H1 (cell line): ENCODE data around the gene FXYD3. TPM values are rescaled to one million over a fixed set of nuclear protein-coding genes. Genes with fewer than 3 reads are reported as not detected.

Source experiments
- CEBPB ChIP-seq: IDR thresholded peaks from 2 replicates; pipeline ENCODE4 v1.6.1; 2012; ENCODE audit warnings: low read depth, low read length
- EP300 ChIP-seq, 2 experiments: IDR thresholded peaks; 1 replicate in 1 of 2; 2 replicates in 1 of 2; pipeline ENCODE4 v1.6.1; 2011 to 2012; ENCODE audit warnings: low read depth in 2 of 2, low read length in 2 of 2, mild to moderate bottlenecking in 2 of 2, borderline replicate concordance in 1 of 2, inconsistent platforms in 1 of 2, moderate library complexity in 1 of 2
- HDAC2 ChIP-seq, 2 experiments: fragments of 300-600 bp in 1 of 2; sonication (generic) in 1 of 2; IDR thresholded peaks; 2 replicates each; pipeline ENCODE4 v1.6.1; 2011 to 2012; ENCODE audit warnings: low read depth in 2 of 2, low read length in 2 of 2, mild to moderate bottlenecking in 2 of 2, moderate library complexity in 2 of 2, borderline replicate concordance in 1 of 2, inconsistent platforms in 1 of 2
- NANOG ChIP-seq: IDR thresholded peaks from 2 replicates; pipeline ENCODE4 v1.6.1; 2011; ENCODE audit warnings: low read length, low read depth, mild to moderate bottlenecking, inconsistent platforms; ENCODE audit not compliant: insufficient read depth, poor library complexity, severe bottlenecking
- POLR2AphosphoS5 ChIP-seq: IDR thresholded peaks from 2 replicates; pipeline ENCODE4 v1.6.1; 2011; ENCODE audit warnings: low read depth, low read length
- POU5F1 ChIP-seq: IDR thresholded peaks from 2 replicates; pipeline ENCODE4 v1.6.1; 2011; ENCODE audit warnings: low read depth, mild to moderate bottlenecking, low read length, moderate library complexity
- SUZ12 ChIP-seq: fragments of 200-600 bp; sonication (generic); IDR thresholded peaks from 2 replicates; pipeline ENCODE4 v1.6.1; 2012; ENCODE audit warnings: mild to moderate bottlenecking, inconsistent platforms, low read length, moderate library complexity, mixed read lengths
- YY1 ChIP-seq: IDR thresholded peaks from 2 replicates; pipeline ENCODE4 v1.6.1; 2011; ENCODE audit warnings: low read depth, mild to moderate bottlenecking, low read length
- polyA plus RNA-seq, 7 experiments: library from polyadenylated mRNA; depleted of rRNA in 3 of 7; stranded (reverse) in 5 of 7; unstranded in 2 of 7; fragments of >200 nt in 5 of 7; fragments of 200-250 nt in 2 of 7; gene quantifications; 1 replicate in 5 of 7; 2 replicates in 1 of 7; 4 replicates in 1 of 7; pipeline versions ENCODE4 v1.2.1 to v1.2.3, GENCODE V29; 2011 to 2013; ENCODE audit warnings: missing spikeins in 2 of 7, mixed read lengths in 2 of 7
- total RNA-seq: library from RNA; stranded (reverse); fragmentation: NEBNext Ultra II Directional; extraction: Animal tissue kit (Norgen Biotek cat#: 25700); gene quantifications from 2 replicates; pipeline ENCODE4 v1.2.1, GENCODE V29; 2021
- TF ChIP-seq, protein P1 (sequence below): fragments of 300-600 bp; sonication (generic); IDR thresholded peaks from 2 replicates; pipeline ENCODE4 v1.7.1; 2012; ENCODE audit warnings: low read length, moderate library complexity, mild to moderate bottlenecking, inconsistent platforms; ENCODE audit not compliant: insufficient replicate concordance

The FXYD3 gene
- total and polyA plus RNA-seq, 2 of the 8 experiments (the other 6 are each of a cell fraction or from before 2014, with no cell fraction given): 0.33 TPM; not detected in 1

DNA sequence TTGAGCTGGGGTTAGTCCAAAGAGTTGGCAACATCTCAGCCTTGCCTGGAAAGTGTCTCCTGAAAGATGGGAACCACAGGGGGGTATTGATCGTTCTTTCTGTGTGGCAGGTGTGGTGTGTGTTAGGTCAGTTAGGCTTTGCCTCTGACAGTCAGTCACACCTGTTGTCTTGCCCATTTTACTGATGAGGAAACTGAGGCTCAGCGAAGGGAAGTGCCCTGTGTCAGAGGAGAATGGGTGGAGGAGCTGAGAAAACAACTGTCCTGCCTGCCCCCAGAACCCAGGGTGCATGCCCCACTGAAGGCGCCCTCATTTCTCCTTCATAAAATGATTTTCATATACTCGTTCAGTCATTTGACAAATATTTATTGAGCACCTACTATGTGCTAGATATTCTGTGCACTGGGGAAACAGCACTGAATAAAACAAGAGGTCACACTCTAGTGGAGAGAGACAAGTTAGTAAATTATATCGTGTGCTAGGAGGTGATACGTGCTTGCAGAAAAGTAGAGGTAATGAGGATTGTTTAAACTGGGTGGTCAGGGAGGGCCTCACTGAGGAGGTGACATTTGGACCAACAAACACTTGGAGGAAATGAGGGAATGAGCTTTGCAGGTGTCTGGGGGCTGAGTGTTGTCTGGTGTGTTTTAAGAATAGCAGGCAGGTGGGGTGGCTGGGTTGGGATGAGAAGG, 40.5 kb downstream of the FXYD3 start (continued):
- TF ChIP-seq EP300 (IDR thresholded peaks at IDR 0.05; ENCODE audit: borderline replicate concordance in 1 of 2, low read depth in 2 of 2, low read length in 2 of 2) (no peak), SUZ12 (no peak), CEBPB (no peak), POLR2AphosphoS5 (no peak), POU5F1 (no peak), NANOG (no peak), HDAC2 (IDR thresholded peaks at IDR 0.05; ENCODE audit: borderline replicate concordance in 1 of 2, low read depth in 2 of 2, low read length in 2 of 2) (no peak), YY1 (no peak)
- TF ChIP-seq, protein P1, sequence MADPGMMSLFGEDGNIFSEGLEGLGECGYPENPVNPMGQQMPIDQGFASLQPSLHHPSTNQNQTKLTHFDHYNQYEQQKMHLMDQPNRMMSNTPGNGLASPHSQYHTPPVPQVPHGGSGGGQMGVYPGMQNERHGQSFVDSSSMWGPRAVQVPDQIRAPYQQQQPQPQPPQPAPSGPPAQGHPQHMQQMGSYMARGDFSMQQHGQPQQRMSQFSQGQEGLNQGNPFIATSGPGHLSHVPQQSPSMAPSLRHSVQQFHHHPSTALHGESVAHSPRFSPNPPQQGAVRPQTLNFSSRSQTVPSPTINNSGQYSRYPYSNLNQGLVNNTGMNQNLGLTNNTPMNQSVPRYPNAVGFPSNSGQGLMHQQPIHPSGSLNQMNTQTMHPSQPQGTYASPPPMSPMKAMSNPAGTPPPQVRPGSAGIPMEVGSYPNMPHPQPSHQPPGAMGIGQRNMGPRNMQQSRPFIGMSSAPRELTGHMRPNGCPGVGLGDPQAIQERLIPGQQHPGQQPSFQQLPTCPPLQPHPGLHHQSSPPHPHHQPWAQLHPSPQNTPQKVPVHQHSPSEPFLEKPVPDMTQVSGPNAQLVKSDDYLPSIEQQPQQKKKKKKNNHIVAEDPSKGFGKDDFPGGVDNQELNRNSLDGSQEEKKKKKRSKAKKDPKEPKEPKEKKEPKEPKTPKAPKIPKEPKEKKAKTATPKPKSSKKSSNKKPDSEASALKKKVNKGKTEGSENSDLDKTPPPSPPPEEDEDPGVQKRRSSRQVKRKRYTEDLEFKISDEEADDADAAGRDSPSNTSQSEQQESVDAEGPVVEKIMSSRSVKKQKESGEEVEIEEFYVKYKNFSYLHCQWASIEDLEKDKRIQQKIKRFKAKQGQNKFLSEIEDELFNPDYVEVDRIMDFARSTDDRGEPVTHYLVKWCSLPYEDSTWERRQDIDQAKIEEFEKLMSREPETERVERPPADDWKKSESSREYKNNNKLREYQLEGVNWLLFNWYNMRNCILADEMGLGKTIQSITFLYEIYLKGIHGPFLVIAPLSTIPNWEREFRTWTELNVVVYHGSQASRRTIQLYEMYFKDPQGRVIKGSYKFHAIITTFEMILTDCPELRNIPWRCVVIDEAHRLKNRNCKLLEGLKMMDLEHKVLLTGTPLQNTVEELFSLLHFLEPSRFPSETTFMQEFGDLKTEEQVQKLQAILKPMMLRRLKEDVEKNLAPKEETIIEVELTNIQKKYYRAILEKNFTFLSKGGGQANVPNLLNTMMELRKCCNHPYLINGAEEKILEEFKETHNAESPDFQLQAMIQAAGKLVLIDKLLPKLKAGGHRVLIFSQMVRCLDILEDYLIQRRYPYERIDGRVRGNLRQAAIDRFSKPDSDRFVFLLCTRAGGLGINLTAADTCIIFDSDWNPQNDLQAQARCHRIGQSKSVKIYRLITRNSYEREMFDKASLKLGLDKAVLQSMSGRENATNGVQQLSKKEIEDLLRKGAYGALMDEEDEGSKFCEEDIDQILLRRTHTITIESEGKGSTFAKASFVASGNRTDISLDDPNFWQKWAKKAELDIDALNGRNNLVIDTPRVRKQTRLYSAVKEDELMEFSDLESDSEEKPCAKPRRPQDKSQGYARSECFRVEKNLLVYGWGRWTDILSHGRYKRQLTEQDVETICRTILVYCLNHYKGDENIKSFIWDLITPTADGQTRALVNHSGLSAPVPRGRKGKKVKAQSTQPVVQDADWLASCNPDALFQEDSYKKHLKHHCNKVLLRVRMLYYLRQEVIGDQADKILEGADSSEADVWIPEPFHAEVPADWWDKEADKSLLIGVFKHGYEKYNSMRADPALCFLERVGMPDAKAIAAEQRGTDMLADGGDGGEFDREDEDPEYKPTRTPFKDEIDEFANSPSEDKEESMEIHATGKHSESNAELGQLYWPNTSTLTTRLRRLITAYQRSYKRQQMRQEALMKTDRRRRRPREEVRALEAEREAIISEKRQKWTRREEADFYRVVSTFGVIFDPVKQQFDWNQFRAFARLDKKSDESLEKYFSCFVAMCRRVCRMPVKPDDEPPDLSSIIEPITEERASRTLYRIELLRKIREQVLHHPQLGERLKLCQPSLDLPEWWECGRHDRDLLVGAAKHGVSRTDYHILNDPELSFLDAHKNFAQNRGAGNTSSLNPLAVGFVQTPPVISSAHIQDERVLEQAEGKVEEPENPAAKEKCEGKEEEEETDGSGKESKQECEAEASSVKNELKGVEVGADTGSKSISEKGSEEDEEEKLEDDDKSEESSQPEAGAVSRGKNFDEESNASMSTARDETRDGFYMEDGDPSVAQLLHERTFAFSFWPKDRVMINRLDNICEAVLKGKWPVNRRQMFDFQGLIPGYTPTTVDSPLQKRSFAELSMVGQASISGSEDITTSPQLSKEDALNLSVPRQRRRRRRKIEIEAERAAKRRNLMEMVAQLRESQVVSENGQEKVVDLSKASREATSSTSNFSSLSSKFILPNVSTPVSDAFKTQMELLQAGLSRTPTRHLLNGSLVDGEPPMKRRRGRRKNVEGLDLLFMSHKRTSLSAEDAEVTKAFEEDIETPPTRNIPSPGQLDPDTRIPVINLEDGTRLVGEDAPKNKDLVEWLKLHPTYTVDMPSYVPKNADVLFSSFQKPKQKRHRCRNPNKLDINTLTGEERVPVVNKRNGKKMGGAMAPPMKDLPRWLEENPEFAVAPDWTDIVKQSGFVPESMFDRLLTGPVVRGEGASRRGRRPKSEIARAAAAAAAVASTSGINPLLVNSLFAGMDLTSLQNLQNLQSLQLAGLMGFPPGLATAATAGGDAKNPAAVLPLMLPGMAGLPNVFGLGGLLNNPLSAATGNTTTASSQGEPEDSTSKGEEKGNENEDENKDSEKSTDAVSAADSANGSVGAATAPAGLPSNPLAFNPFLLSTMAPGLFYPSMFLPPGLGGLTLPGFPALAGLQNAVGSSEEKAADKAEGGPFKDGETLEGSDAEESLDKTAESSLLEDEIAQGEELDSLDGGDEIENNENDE: no peak
